HepG2 (cell line): ENCODE data around the gene IFI30. TPM values are rescaled to one million over a fixed set of nuclear protein-coding genes. Genes with fewer than 3 reads are reported as not detected.
A peak's percentile ranks its signal among the peaks of the same experiment; 100 is the strongest.

ENCODE experiments used
- ATAC-seq: fragments of 200-7000 bp; cut with Tn5 transposase; 3 replicates; pipeline ENCODE4 v1.9.1; 2020; ENCODE audit warnings: mild to moderate bottlenecking, moderate library complexity
- Bru-seq: library from RNA; stranded (reverse); fragments of 400-500 nt; gene quantifications from one replicate; lab custom pipeline; 2021; lab: Mats Ljungman, UMichigan
- BruChase-seq, 2 experiments: library from RNA; stranded (reverse); fragments of 400-500 nt; gene quantifications; one replicate each; lab custom pipeline; 2021; lab: Mats Ljungman, UMichigan
- BruUV-seq: library from RNA; stranded (reverse); fragments of 400-500 nt; replicated peaks from 2 replicates; lab custom pipeline; 2021; lab: Mats Ljungman, UMichigan
- CTCF ChIA-PET: fragments of 300-600 bp; formaldehyde crosslinking; extraction: SDS; loops from one replicate; lab custom pipeline; 2021; ENCODE audit warnings: low total read pairs, inconsistent platforms, low intra/inter-chr PET ratio; lab: Yijun Ruan, JAX
- POLR2A ChIA-PET: fragments of 350-600 bp; sonication (Branson Sonifier 250); formaldehyde crosslinking; loops from one replicate; lab custom pipeline; 2020; ENCODE audit warnings: antibody characterized with exemption, inconsistent platforms; lab: Yijun Ruan, JAX
- DNase-seq: peaks from one replicate; pipeline ENCODE4 v3.0.0-alpha.2; 2015; ENCODE audit warnings: low spot score
- FAIRE-seq: peaks from 3 replicates; lab custom pipeline; 2011; peaks lifted over from hg19 to GRCh38; lab: Jason Lieb, UNC
- H2AFZ ChIP-seq: one replicate; pipeline ENCODE4 v1.6.1; 2011; ENCODE audit warnings: low read length, inconsistent platforms
- H3K27ac ChIP-seq: fragments of 300-600 bp; 3 replicates; pipeline ENCODE4 v1.8.0; 2011; ENCODE audit warnings: mixed run types, mild to moderate bottlenecking, mixed read lengths, low read length, inconsistent platforms; ENCODE audit not compliant: insufficient read depth; ENCODE audit errors: extremely low read length
- H3K27me3 ChIP-seq, 2 experiments: fragments of 200-600 bp in 1 of 2; 2 replicates in 1 of 2; 3 replicates in 1 of 2; pipeline versions ENCODE4 v1.6.0 to v1.8.0; 2011; ENCODE audit warnings: low read length in 2 of 2, mild to moderate bottlenecking in 2 of 2, moderate library complexity in 2 of 2, inconsistent platforms in 1 of 2; ENCODE audit not compliant: insufficient read depth in 2 of 2, control insufficient read depth in 1 of 2
- H3K36me3 ChIP-seq, 2 experiments: fragments of 200-600 bp in 1 of 2; replicated peaks in 1 of 2; 2 replicates in 1 of 2; 3 replicates in 1 of 2; pipeline versions ENCODE4 v1.5.1 to v1.8.0; 2011; ENCODE audit warnings: low read length in 2 of 2, inconsistent platforms in 1 of 2; ENCODE audit not compliant: insufficient read depth in 2 of 2, control insufficient read depth in 1 of 2
- H3K4me1 ChIP-seq: 2 replicates; pipeline ENCODE4 v1.5.1; 2012; ENCODE audit warnings: low read length, inconsistent platforms; ENCODE audit not compliant: insufficient read depth
- H3K4me2 ChIP-seq: 2 replicates; pipeline ENCODE4 v1.6.0; 2011; ENCODE audit warnings: low read depth, low read length, inconsistent platforms
- H3K4me3 ChIP-seq, 3 experiments: fragments of 200-600 bp in 1 of 3; sonication (generic), shearing (Covaris generic) in 1 of 3; replicated peaks in 1 of 3; 2 replicates each; pipeline ENCODE4 v1.5.1; 2011 to 2016; ENCODE audit warnings: low read length in 3 of 3, inconsistent platforms in 2 of 3, low read depth in 2 of 3, mild to moderate bottlenecking in 2 of 3, control low read depth in 1 of 3, mixed read lengths in 1 of 3; ENCODE audit not compliant: insufficient read depth in 1 of 3
- H3K79me2 ChIP-seq: one replicate; pipeline ENCODE4 v1.6.1; 2011; ENCODE audit warnings: low read length, inconsistent platforms; ENCODE audit not compliant: insufficient read depth
- H3K9ac ChIP-seq: 2 replicates; pipeline ENCODE4 v1.6.0; 2011; ENCODE audit warnings: mild to moderate bottlenecking, low read depth, low read length, inconsistent platforms; ENCODE audit not compliant: insufficient read depth
- H3K9me3 ChIP-seq: 2 replicates; pipeline ENCODE4 v1.5.1; 2012; ENCODE audit warnings: mild to moderate bottlenecking, low read length
- H4K20me1 ChIP-seq: 2 replicates; pipeline ENCODE4 v1.6.0; 2011; ENCODE audit warnings: inconsistent platforms, mild to moderate bottlenecking, low read length, moderate library complexity; ENCODE audit not compliant: insufficient read depth
- ARNT ChIP-seq: fragments of 450-650 bp; IDR thresholded peaks from 2 replicates; pipeline ENCODE4 v1.6.1; 2017
- DMAP1 ChIP-seq: IDR thresholded peaks from 2 replicates; pipeline ENCODE4 v1.6.1; 2016
- NONO ChIP-seq, 2 experiments: fragments of 450-650 bp in 1 of 2; sonication (generic) in 1 of 2; formaldehyde crosslinking in 1 of 2; IDR thresholded peaks in 1 of 2; conservative IDR thresholded peaks in 1 of 2; 2 replicates each; pipeline versions ENCODE4 v1.6.1 to v1.8.0; 2017 to 2022; ENCODE audit warnings: mild to moderate bottlenecking in 1 of 2, missing genetic modification reagents in 1 of 2, moderate library complexity in 1 of 2
- SETDB1 ChIP-seq: sonication (generic); formaldehyde crosslinking; IDR thresholded peaks from 2 replicates; pipeline ENCODE4 v1.5.1; 2020; ENCODE audit warnings: missing genetic modification reagents, mild to moderate bottlenecking, borderline replicate concordance
- TEAD3 ChIP-seq: optimal IDR thresholded peaks from 2 replicates; pipeline ENCODE3; 2016; ENCODE audit warnings: borderline replicate concordance
- ZFY ChIP-seq: sonication (generic); formaldehyde crosslinking; IDR thresholded peaks from 2 replicates; pipeline ENCODE4 v1.4.0; 2020; ENCODE audit warnings: missing genetic modification reagents
- ZNF24 ChIP-seq: fragments of 450-650 bp; IDR thresholded peaks from 2 replicates; pipeline ENCODE4 v1.6.1; 2017; ENCODE audit warnings: antibody characterized with exemption, mild to moderate bottlenecking
- ZNF768 ChIP-seq: sonication (generic); formaldehyde crosslinking; IDR thresholded peaks from 2 replicates; pipeline ENCODE4 v1.4.0; 2020; ENCODE audit warnings: missing genetic modification reagents
- WGBS: methylation state at CpG from one replicate; pipeline ENCODE4 v1.1.6; 2017; ENCODE audit warnings: low lambda C conversion rate; 5-methylcytosine and 5-hydroxymethylcytosine counted together
- in situ Hi-C: cut with HindIII; loops from 2 replicates; pipeline ENCODE4 v1.10.0; 2017; ENCODE audit warnings: low pct_unique_long_range_greater_than_20kb; ENCODE audit not compliant: extremely low pct_ligation_motif_present
- intact Hi-C: fragments of 100-400 bp; cut with micrococcal nuclease; formaldehyde crosslinking; loops from one replicate; pipeline ENCODE4 v1.10.0; 2022; ENCODE audit not compliant: unreplicated experiment
- long read RNA-seq, 2 experiments: library from RNA in 1 of 2; library from polyadenylated mRNA in 1 of 2; stranded (forward) in 1 of 2; unstranded in 1 of 2; transcript quantifications; one replicate each; pipeline ENCODE4 v2.0.0, GENCODE V29; 2019 to 2022
- polyA minus RNA-seq, 3 experiments: library from RNA; depleted of rRNA, polyadenylated mRNA; stranded (reverse); fragments of >200 nt; gene quantifications; 2 replicates each; pipeline ENCODE4 v1.2.3, GENCODE V29; 2011; ENCODE audit warnings: low replicate concordance in 1 of 3
- polyA plus RNA-seq, 8 experiments: library from polyadenylated mRNA; depleted of rRNA in 3 of 8; stranded (reverse) in 7 of 8; unstranded in 1 of 8; fragments of >200 nt; fragmentation: Illumina TruSeq in 4 of 8; extraction: Trizol in 4 of 8; gene quantifications; 2 replicates each; pipeline versions ENCODE4 v1.2.1 to v1.2.3, GENCODE V29; 2011 to 2016; ENCODE audit warnings: low read depth in 4 of 8, missing spikeins in 1 of 8, mixed read lengths in 1 of 8; ENCODE audit not compliant: insufficient read depth in 1 of 8
- total RNA-seq, 5 experiments: library from RNA; depleted of rRNA; stranded (reverse); fragments of >200 nt; fragmentation: Illumina TruSeq; extraction: Trizol; gene quantifications; 2 replicates each; pipeline ENCODE4 v1.2.3, GENCODE V29; 2016; ENCODE audit warnings: low read depth in 1 of 5
- TF ChIP-seq, protein P1 (sequence below): sonication (generic); IDR thresholded peaks from 2 replicates; pipeline ENCODE4 v1.6.1; 2016; ENCODE audit warnings: low read depth, borderline replicate concordance
- TF ChIP-seq, protein P2 (sequence below): sonication (generic); formaldehyde crosslinking; IDR thresholded peaks from 2 replicates; pipeline ENCODE4 v1.5.1; 2020; ENCODE audit warnings: mild to moderate bottlenecking, missing genetic modification reagents, moderate library complexity

IFI30 gene
- total RNA-seq (2016; rRNA removed; fragmentation: Illumina TruSeq; extraction: Trizol) (41.2 and 79.4 TPM in 2 replicates), polyA plus RNA-seq (2011; rRNA removed) (24.7 and 25.0 TPM in 2 replicates), polyA minus RNA-seq (2011; rRNA and poly(A)+ RNA removed; ENCODE audit: low replicate concordance) (49.7 and 255 TPM in 2 replicates), Bru-seq, nascent RNA (not detected), BruChase-seq, experiment 1, labeled RNA remaining after a 6-hour chase (percentile 50 among the genes with signal in this experiment), BruChase-seq, experiment 2, labeled RNA remaining after a 2-hour chase (percentile 16 among the genes with signal in this experiment)
- total RNA-seq (2016; cell fraction: cytosol; rRNA removed; fragmentation: Illumina TruSeq; extraction: Trizol; ENCODE audit: low read depth) = 49.8 and 56.5 TPM in 2 replicates
- total RNA-seq (2016; cell fraction: insoluble cytoplasmic fraction; rRNA removed; fragmentation: Illumina TruSeq; extraction: Trizol) = 39.1 and 76.9 TPM in 2 replicates
- 32.9 and 35.3 TPM in 2 replicates for total RNA-seq (2016; cell fraction: membrane; rRNA removed; fragmentation: Illumina TruSeq; extraction: Trizol)
- total RNA-seq (2016; cell fraction: nucleus; rRNA removed; fragmentation: Illumina TruSeq; extraction: Trizol) = 62.2 and 72.4 TPM in 2 replicates
- polyA plus RNA-seq (2011; cell fraction: cytosol; rRNA removed) = 33.2 and 51.0 TPM in 2 replicates
- polyA plus RNA-seq (2011; cell fraction: nucleus; rRNA removed) = 13.2 and 16.2 TPM in 2 replicates
- 13.8 and 14.8 TPM in 2 replicates for polyA plus RNA-seq (2012)
- polyA plus RNA-seq (2016; cell fraction: cytosol; fragmentation: Illumina TruSeq; extraction: Trizol; ENCODE audit: low read depth) = 68.0 and 80.0 TPM in 2 replicates
- 46.2 and 52.2 TPM in 2 replicates for polyA plus RNA-seq (2016; cell fraction: insoluble cytoplasmic fraction; fragmentation: Illumina TruSeq; extraction: Trizol; ENCODE audit: low read depth)
- 28.9 and 31.1 TPM in 2 replicates for polyA plus RNA-seq (2016; cell fraction: membrane; fragmentation: Illumina TruSeq; extraction: Trizol; ENCODE audit: low read depth)
- 133 TPM in 2 replicates for polyA plus RNA-seq (2016; cell fraction: nucleus; fragmentation: Illumina TruSeq; extraction: Trizol; ENCODE audit: insufficient read depth, low read depth)
- polyA minus RNA-seq (2011; cell fraction: cytosol; rRNA and poly(A)+ RNA removed) = 11.2 and 23.9 TPM in 2 replicates
- polyA minus RNA-seq (2011; cell fraction: nucleus; rRNA and poly(A)+ RNA removed) = 3.7 and 4.4 TPM in 2 replicates
- long read RNA-seq, experiment 1, transcript IFI30-201 (7 exons, 1,134 nt) = major isoform, 104 of 108 reads
- long read RNA-seq, experiment 1, partial matches to known transcripts = 3 of 108 reads
- long read RNA-seq, experiment 1, other reads (novel, unspliced or antisense) = 1 of 108 reads
- long read RNA-seq, experiment 2, transcript IFI30-201 (7 exons, 1,134 nt) = major isoform, 76 of 76 reads
- long read RNA-seq, experiment 2, partial matches to known transcripts = 0 of 76 reads
- long read RNA-seq, experiment 2, other reads (novel, unspliced or antisense) = 0 of 76 reads

DNA sequence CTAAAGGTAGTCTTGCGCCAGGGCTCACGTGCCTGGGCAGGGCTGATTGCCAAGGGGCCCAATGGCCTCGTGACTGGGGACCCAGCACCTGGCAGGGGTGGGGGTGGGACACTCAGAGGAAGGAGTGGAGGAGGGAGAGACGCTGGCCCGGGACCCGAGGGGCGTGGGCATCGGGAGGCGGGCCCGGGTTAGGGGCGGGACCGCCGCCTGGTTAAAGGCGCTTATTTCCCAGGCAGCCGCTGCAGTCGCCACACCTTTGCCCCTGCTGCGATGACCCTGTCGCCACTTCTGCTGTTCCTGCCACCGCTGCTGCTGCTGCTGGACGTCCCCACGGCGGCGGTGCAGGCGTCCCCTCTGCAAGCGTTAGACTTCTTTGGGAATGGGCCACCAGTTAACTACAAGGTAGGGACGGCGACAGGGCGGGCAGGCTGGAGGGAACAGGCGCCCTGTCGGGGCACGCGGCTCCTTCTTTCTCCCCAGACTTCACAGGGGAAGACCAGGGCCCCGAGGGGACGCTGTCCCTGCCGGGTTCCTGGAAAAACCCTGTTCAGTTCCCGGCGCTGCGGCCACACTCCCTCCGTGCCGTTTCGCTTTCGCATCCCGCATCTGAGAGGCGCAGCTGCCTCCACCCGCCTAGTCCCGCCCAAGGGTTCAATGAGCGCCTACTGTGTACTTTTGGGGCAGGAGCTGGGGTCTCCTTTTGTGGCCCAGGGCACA, at the start of gene IFI30:
TSS of gene IFI30 (plus strand) at position 242 of the 717 bp plus-strand sequence. CDS start at position 271, 29 bp downstream.
- no peaks in the 10 kb centered on the region for H4K20me1 ChIP-seq
- H3K79me2 ChIP-seq = no peaks in the 10 kb centered on the region
- TSS peak; percentile 44 for BruUV-seq
- WGBS = 4% methylated on average over 11 of the region's 47 CpGs
- ChIA-PET CTCF (no interaction called here), POLR2A (interaction anchor here (0.9 to 1.8 kb wide), 5 partner anchors 18 to 64 kb away, joined by 3 to 15 read pairs (median 6); partner anchors contain the start of gene MPV17L2)
- H3K9me3 ChIP-seq = no peaks in the 10 kb centered on the region
- H3K4me3 ChIP-seq = peak within 1 kb of the TSS; percentile 59 to 80 (median 69)
- intact Hi-C loops (no loop called here), in situ Hi-C loops (loop anchor here (10.0 kb wide), 1 partner anchor 169 kb away; the partner anchor contains the start of gene ARRDC2)
- H3K36me3 ChIP-seq = peaks cover 4 to 18% of the 10 kb centered on the region in 2 experiments; a peak in 4 of 5 replicates
- peak; percentile 85 for ATAC-seq
- H3K4me1 ChIP-seq = peaks cover 14% of the 10 kb centered on the region
- H3K4me2 ChIP-seq = peak within 1 kb of the TSS; percentile 77
- H3K27me3 ChIP-seq = no peaks in the 10 kb centered on the region
- peak; percentile 68 for DNase-seq
- H2AFZ ChIP-seq = no peak within 1 kb of the TSS
- peak; percentile 64 for FAIRE-seq
- peak within 1 kb of the TSS; percentile 44 for H3K9ac ChIP-seq
- peak within 1 kb of the TSS; percentile 62 for H3K27ac ChIP-seq
- peak; percentile 70 for TF ChIP-seq ZFY (CRISPR knock-in tag)
- TF ChIP-seq TEAD3 (CRISPR knock-in tag) = no peak
- TF ChIP-seq ZNF768 (CRISPR knock-in tag) = peak; percentile 34; the same call in 1 of the 2 replicates
- TF ChIP-seq, protein P1, sequence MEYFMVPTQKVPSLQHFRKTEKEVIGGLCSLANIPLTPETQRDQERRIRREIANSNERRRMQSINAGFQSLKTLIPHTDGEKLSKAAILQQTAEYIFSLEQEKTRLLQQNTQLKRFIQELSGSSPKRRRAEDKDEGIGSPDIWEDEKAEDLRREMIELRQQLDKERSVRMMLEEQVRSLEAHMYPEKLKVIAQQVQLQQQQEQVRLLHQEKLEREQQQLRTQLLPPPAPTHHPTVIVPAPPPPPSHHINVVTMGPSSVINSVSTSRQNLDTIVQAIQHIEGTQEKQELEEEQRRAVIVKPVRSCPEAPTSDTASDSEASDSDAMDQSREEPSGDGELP = peak; percentile 33; the same call in 1 of the 2 replicates
- TF ChIP-seq, protein P2, sequence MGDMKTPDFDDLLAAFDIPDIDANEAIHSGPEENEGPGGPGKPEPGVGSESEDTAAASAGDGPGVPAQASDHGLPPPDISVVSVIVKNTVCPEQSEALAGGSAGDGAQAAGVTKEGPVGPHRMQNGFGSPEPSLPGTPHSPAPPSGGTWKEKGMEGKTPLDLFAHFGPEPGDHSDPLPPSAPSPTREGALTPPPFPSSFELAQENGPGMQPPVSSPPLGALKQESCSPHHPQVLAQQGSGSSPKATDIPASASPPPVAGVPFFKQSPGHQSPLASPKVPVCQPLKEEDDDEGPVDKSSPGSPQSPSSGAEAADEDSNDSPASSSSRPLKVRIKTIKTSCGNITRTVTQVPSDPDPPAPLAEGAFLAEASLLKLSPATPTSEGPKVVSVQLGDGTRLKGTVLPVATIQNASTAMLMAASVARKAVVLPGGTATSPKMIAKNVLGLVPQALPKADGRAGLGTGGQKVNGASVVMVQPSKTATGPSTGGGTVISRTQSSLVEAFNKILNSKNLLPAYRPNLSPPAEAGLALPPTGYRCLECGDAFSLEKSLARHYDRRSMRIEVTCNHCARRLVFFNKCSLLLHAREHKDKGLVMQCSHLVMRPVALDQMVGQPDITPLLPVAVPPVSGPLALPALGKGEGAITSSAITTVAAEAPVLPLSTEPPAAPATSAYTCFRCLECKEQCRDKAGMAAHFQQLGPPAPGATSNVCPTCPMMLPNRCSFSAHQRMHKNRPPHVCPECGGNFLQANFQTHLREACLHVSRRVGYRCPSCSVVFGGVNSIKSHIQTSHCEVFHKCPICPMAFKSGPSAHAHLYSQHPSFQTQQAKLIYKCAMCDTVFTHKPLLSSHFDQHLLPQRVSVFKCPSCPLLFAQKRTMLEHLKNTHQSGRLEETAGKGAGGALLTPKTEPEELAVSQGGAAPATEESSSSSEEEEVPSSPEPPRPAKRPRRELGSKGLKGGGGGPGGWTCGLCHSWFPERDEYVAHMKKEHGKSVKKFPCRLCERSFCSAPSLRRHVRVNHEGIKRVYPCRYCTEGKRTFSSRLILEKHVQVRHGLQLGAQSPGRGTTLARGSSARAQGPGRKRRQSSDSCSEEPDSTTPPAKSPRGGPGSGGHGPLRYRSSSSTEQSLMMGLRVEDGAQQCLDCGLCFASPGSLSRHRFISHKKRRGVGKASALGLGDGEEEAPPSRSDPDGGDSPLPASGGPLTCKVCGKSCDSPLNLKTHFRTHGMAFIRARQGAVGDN (CRISPR knock-in tag) = peak; percentile 81
- TF ChIP-seq NONO (IDR thresholded peaks at IDR 0.05) = no peak
- TF ChIP-seq NONO (CRISPR knock-in tag; conservative IDR thresholded peaks at IDR 0.05) = peak; percentile 28; the same call in 1 of the 2 replicates
- TF ChIP-seq ZNF24 = no peak
- TF ChIP-seq ARNT = no peak
- TF ChIP-seq DMAP1 (CRISPR knock-in tag) = peak; percentile 46
- no peak for TF ChIP-seq SETDB1 (CRISPR knock-in tag)
